Fibroblast of lung (primary cell): Measurements from ENCODE around the gene TBC1D22A.

Experiments
- EZH2 ChIP-seq: IDR thresholded peaks from 2 replicates; pipeline ENCODE4 v1.5.1; 2012; ENCODE audit warnings: low read length, control low read depth, mild to moderate bottlenecking; ENCODE audit errors: missing control alignments
- TF ChIP-seq, protein P1 (sequence below), 2 donors: IDR thresholded peaks in 1 of 2; conservative IDR thresholded peaks in 1 of 2; 1 replicate in 1 of 2; 2 replicates in 1 of 2; pipeline ENCODE4 v1.5.1; 2011 to 2012; ENCODE audit warnings: low read length in 2 of 2, control low read depth in 1 of 2, inconsistent platforms in 1 of 2, low read depth in 1 of 2, mild to moderate bottlenecking in 1 of 2

DNA sequence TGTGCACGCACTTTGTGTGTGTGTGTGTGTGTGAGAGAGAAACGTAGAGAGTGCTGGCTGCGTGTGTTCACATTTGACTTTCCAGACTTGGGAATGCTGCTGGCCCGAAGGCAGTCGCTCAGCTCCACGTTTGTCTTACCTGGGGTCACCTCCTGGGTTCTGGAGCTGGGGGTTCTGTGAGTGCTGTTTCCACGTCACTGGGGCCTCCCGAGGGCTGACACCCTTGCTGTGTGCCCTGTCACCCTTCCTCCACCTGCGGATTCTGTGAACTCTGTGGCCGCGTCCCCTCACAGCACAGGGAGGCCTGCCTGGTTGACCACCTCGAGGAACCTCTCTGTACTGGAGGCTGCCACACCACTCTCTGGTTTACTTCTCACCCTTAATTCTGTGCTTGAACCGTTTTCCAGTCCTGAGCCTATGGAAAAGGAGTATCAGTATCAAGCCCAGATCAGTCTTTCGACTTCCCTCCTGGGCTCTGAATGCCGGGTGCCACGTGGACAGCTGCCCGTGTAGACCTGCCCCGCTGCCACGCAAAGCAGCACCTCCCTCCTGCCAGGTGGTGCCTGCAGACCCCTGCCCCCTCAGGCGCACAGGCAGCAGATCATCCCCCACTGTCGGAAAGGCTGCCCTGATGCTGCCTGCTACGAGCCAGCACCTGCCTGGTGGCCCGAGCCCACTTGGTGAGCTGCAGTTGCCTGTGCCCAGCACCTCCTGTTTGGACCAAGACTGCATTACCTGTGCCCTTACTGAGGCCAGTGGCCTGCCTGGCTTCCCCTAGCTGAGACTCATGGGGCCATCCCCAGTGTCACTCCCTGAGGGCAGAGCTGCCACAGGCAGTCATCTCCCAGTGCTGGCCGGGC lies 233.3 kb downstream of the TBC1D22A start:
- no peak for TF ChIP-seq EZH2
- TF ChIP-seq, protein P1, sequence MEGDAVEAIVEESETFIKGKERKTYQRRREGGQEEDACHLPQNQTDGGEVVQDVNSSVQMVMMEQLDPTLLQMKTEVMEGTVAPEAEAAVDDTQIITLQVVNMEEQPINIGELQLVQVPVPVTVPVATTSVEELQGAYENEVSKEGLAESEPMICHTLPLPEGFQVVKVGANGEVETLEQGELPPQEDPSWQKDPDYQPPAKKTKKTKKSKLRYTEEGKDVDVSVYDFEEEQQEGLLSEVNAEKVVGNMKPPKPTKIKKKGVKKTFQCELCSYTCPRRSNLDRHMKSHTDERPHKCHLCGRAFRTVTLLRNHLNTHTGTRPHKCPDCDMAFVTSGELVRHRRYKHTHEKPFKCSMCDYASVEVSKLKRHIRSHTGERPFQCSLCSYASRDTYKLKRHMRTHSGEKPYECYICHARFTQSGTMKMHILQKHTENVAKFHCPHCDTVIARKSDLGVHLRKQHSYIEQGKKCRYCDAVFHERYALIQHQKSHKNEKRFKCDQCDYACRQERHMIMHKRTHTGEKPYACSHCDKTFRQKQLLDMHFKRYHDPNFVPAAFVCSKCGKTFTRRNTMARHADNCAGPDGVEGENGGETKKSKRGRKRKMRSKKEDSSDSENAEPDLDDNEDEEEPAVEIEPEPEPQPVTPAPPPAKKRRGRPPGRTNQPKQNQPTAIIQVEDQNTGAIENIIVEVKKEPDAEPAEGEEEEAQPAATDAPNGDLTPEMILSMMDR (conservative IDR thresholded peaks at IDR 0.05 in 1 of 2, IDR thresholded peaks at IDR 0.05 in 1 of 2; ENCODE audit: low read depth in 1 of 2, low read length in 2 of 2), result no peak
